IPS-18c (cell line): Measurements from ENCODE around the gene DDR1.
A peak's percentile ranks its signal among the peaks of the same experiment; 100 is the strongest.

Experiments
- H3K4me3 ChIP-seq: 2 replicates; pipeline ENCODE4 v1.7.0; 2013; ENCODE audit warnings: low read depth, mild to moderate bottlenecking, low read length, moderate library complexity; ENCODE audit not compliant: insufficient read depth
- H3K9me3 ChIP-seq: one replicate; pipeline ENCODE4 v1.6.1; 2013; ENCODE audit warnings: mild to moderate bottlenecking, low read length, moderate library complexity; ENCODE audit not compliant: control insufficient read depth, insufficient read depth

The DDR1 gene

GRCh38 chr6:30875244-30876038, 8.9 kb upstream of the DDR1 start:
- H3K4me3 ChIP-seq, result no peak overlapping the region
- H3K9me3 ChIP-seq, result peaks cover 4% of the 10 kb centered on the region

GRCh38 chr6:30876039-30876730, 8.1 kb upstream of the DDR1 start:
- H3K9me3 ChIP-seq, result no peaks in the 10 kb centered on the region
- no peak overlapping the region for H3K4me3 ChIP-seq

- no peak overlapping the region; the same call in 1 of the 2 replicates for H3K4me3 ChIP-seq
- H3K9me3 ChIP-seq, result no peaks in the 10 kb centered on the region
Measured at GRCh38 chr6:30877419-30878262, 6.7 kb upstream of the DDR1 start.

- no peak overlapping the region for H3K4me3 ChIP-seq
- H3K9me3 ChIP-seq, result no peaks in the 10 kb centered on the region
Measured at GRCh38 chr6:30879684-30880427, 4.5 kb upstream of the DDR1 start.

- Histone ChIP-seq H3K4me3 (peak overlapping the region; percentile 42), H3K9me3 (no peaks in the 10 kb centered on the region)
Measured at GRCh38 chr6:30880698-30881252, 3.5 kb upstream of the DDR1 start.

- no peaks in the 10 kb centered on the region for H3K9me3 ChIP-seq
- H3K4me3 ChIP-seq, result peak overlapping the region; percentile 42
Measured at GRCh38 chr6:30881392-30882203, 2.7 kb upstream of the DDR1 start.

GRCh38 chr6:30882204-30882758, 2.0 kb upstream of the DDR1 start:
- peak overlapping the region; percentile 42 for H3K4me3 ChIP-seq
- H3K9me3 ChIP-seq, result no peaks in the 10 kb centered on the region

GRCh38 chr6:30882759-30883684, 1.3 kb upstream of the DDR1 start:
- Histone ChIP-seq H3K4me3 (peak overlapping the region; percentile 42), H3K9me3 (no peaks in the 10 kb centered on the region)

- Histone ChIP-seq H3K4me3 (peak overlapping the region; percentile 42), H3K9me3 (no peaks in the 10 kb centered on the region)
Measured at GRCh38 chr6:30884521-30885480, 482 bp downstream of the DDR1 start.

- Histone ChIP-seq H3K4me3 (peak overlapping the region; percentile 42), H3K9me3 (no peaks in the 10 kb centered on the region)
Measured at GRCh38 chr6:30885481-30885998, 1.2 kb downstream of the DDR1 start.

- no peaks in the 10 kb centered on the region for H3K9me3 ChIP-seq
- H3K4me3 ChIP-seq, result peak overlapping the region; percentile 42
Measured at GRCh38 chr6:30885999-30886896, 1.9 kb downstream of the DDR1 start.

- Histone ChIP-seq H3K4me3 (no peak overlapping the region; the same call in 1 of the 2 replicates), H3K9me3 (no peaks in the 10 kb centered on the region)
Measured at GRCh38 chr6:30886897-30887255, 2.6 kb downstream of the DDR1 start.
